Measurements from ENCODE around the gene CEMIP2.

- no peak for TF ChIP-seq CTCF (IDR thresholded peaks at IDR 0.05)
- TF ChIP-seq POLR2AphosphoS5 (IDR thresholded peaks at IDR 0.05) = no peak
- no peak for TF ChIP-seq POLR2A (IDR thresholded peaks at IDR 0.05)
- no peak for TF ChIP-seq EP300 (IDR thresholded peaks at IDR 0.05)
Observed at GRCh38 chr9:71684566-71684965, 83.7 kb downstream of the CEMIP2 start.

Measured in sigmoid colon (tissue), 4 donors.